Hippocampal formation (tissue), 2 donors: ENCODE data around the gene TEX19.

Experiments used
- DNase-seq, 2 donors: peaks; one replicate each; lab custom pipeline; 2025; lab: John Stamatoyannopoulos, UW

The TEX19 gene

GRCh38 chr17:82358465-82359350 is at the start of gene TEX19:
Gene TEX19 (plus strand): TSS chr17:82359247. CDS start chr17:82362151, 2,904 bp downstream.
- DNase-seq: no peak

GRCh38 chr17:82309656-82310570 is 49.1 kb upstream of the TEX19 start:
- no peak for DNase-seq

- DNase-seq: no peak
Measured at GRCh38 chr17:82310877-82311276, 48.2 kb upstream of the TEX19 start.

GRCh38 chr17:82311971-82312370 is 47.1 kb upstream of the TEX19 start:
- no peak for DNase-seq

GRCh38 chr17:82313195-82314011 is 45.6 kb upstream of the TEX19 start:
- DNase-seq: no peak

GRCh38 chr17:82314012-82314726 is 44.9 kb upstream of the TEX19 start:
- DNase-seq: no peak

- no peak for DNase-seq
Measured at GRCh38 chr17:82314727-82315605, 44.1 kb upstream of the TEX19 start.

- no peak for DNase-seq
Measured at GRCh38 chr17:82315703-82316358, 43.2 kb upstream of the TEX19 start.

- no peak for DNase-seq
Measured at GRCh38 chr17:82316651-82317393, 42.2 kb upstream of the TEX19 start.

- no peak for DNase-seq
Measured at GRCh38 chr17:82317394-82318168, 41.5 kb upstream of the TEX19 start, which contains the start of gene CD7. Gene CD7 (minus strand): TSS chr17:82317608. CDS start chr17:82317495, 113 bp downstream.

- DNase-seq: no peak
Measured at GRCh38 chr17:82318169-82318498, 40.9 kb upstream of the TEX19 start.

- no peak for DNase-seq
Measured at GRCh38 chr17:82318772-82319606, 40.1 kb upstream of the TEX19 start.

- no peak for DNase-seq
Measured at GRCh38 chr17:82319619-82320062, 39.4 kb upstream of the TEX19 start.

GRCh38 chr17:82320140-82320840 is 38.8 kb upstream of the TEX19 start:
- no peak for DNase-seq

GRCh38 chr17:82320956-82321927 is 37.8 kb upstream of the TEX19 start:
- no peak for DNase-seq
